Measurements from ENCODE around the gene TMEM130. TPM values are rescaled to one million over a fixed set of nuclear protein-coding genes. Genes with fewer than 3 reads are reported as not detected.

TMEM130 gene
- total and polyA plus RNA-seq, 10 of the 15 experiments (the other 5 are each of a cell fraction or from before 2014, with no cell fraction given) = 0.04 to 0.15 (median 0.11) TPM; not detected in 7

GRCh38 chr7:98811299-98811698, 58.5 kb downstream of the TMEM130 start (continued):
- TF ChIP-seq CEBPZ (IDR thresholded peaks at IDR 0.05; ENCODE audit: low read depth, low read length) (no peak), TAF1 (IDR thresholded peaks at IDR 0.05; ENCODE audit: borderline replicate concordance, low read depth, low read length) (no peak), NR2F1 (conservative IDR thresholded peaks at IDR 0.05) (no peak), STAT3 (IDR thresholded peaks at IDR 0.05; ENCODE audit: low read depth, low read length) (no peak), RB1 (IDR thresholded peaks at IDR 0.05; ENCODE audit: borderline replicate concordance) (no peak), EP300 (IDR thresholded peaks at IDR 0.05; ENCODE audit: borderline replicate concordance in 1 of 2, control insufficient read depth in 1 of 2, low read depth in 2 of 2, low read length in 2 of 2) (no peak), RCOR1 (conservative IDR thresholded peaks at IDR 0.05; ENCODE audit: low read depth, low read length) (no peak), BCL11A (IDR thresholded peaks at IDR 0.05; ENCODE audit: low read depth, low read length) (no peak)

GRCh38 chr7:98810153-98810802, 59.5 kb downstream of the TMEM130 start:
- no peak for FAIRE-seq
- CTCF ChIA-PET = interaction anchor here (1.2 to 1.4 kb wide), 2 partner anchors 21 to 23 kb away, joined by 3 to 5 read pairs; no protein-coding TSS in a partner anchor

More at GRCh38 chr7:98810153-98810802, 59.5 kb downstream of the TMEM130 start:
- Histone ChIP-seq H3K9ac (ENCODE audit: control insufficient read depth, insufficient read depth, low read length) (no peak overlapping the region), H4K20me1 (ENCODE audit: control insufficient read depth, insufficient read depth) (no peaks in the 10 kb centered on the region), H3K4me3 (no peak overlapping the region), H3K79me2 (ENCODE audit: control insufficient read depth, insufficient read depth, low read length) (no peaks in the 10 kb centered on the region), H3K9me3 (replicated peaks; ENCODE audit: control insufficient read depth, insufficient read depth, low read length) (peaks cover 4% of the 10 kb centered on the region; the same call in 1 of the 3 replicates), H3K27me3 (replicated peaks in 1 of 2; ENCODE audit: control insufficient read depth in 2 of 2, insufficient read depth in 2 of 2, low read length in 1 of 2) (no peaks in the 10 kb centered on the region), H3K4me2 (ENCODE audit: control insufficient read depth, insufficient read depth) (no peak overlapping the region), H3K36me3 (ENCODE audit: control insufficient read depth in 2 of 2, insufficient read depth in 2 of 2, low read length in 1 of 2) (no peaks in the 10 kb centered on the region), H3K27ac (ENCODE audit: control insufficient read depth, insufficient read depth) (no peak overlapping the region), H3K4me1 (ENCODE audit: control insufficient read depth, insufficient read depth, low read length) (no peaks in the 10 kb centered on the region), H2AFZ (ENCODE audit: control insufficient read depth, low read depth, low read length) (no peak overlapping the region)
- DNase-seq (ENCODE audit: low read depth, low spot score) = no peak
- in situ Hi-C loops (cut with MboI) = no loop called here
- 55% methylated on average over 9 of the region's 9 CpGs for WGBS (ENCODE audit: insufficient coverage, insufficient replicate concordance, low lambda C conversion rate, missing lambda C conversion rate)
- SMC1A ChIA-PET (ENCODE audit: uncharacterized antibody, unreplicated experiment) = no interaction called here
- no peak for TF ChIP-seq KLF5 (IDR thresholded peaks at IDR 0.05; ENCODE audit: partially characterized antibody)
- TF ChIP-seq ETV6 (conservative IDR thresholded peaks at IDR 0.05 in 1 of 2, IDR thresholded peaks at IDR 0.05 in 1 of 2; ENCODE audit: borderline replicate concordance in 1 of 2, low read depth in 1 of 2) = no peak
- no peak for TF ChIP-seq ZNF622 (IDR thresholded peaks at IDR 0.05)
- no peak for TF ChIP-seq TAF1 (IDR thresholded peaks at IDR 0.05; ENCODE audit: borderline replicate concordance, low read depth, low read length)
- intact Hi-C loops (cut with micrococcal nuclease; ENCODE audit: unreplicated experiment) = no loop called here
- no TSS peak for BruUV-seq (replicated peaks)
- POLR2A ChIA-PET = interaction anchor here (0.6 kb wide), 1 partner anchor 1111 kb away, joined by 3 read pairs; no protein-coding TSS in a partner anchor
- ATAC-seq = no peak
- RAD21 ChIA-PET (ENCODE audit: unreplicated experiment) = no interaction called here

Data from GM12878 (cell line).